ENCODE results near the gene SERPINH1. TPM values are rescaled to one million over a fixed set of nuclear protein-coding genes. Genes with fewer than 3 reads are reported as not detected.

Gene SERPINH1
- total RNA-seq, 1 donor from 2014 or later = 4.5 TPM

GRCh38 chr11:75574698-75575602 is 12.9 kb downstream of the SERPINH1 start:
- CTCF ChIA-PET = interaction anchor here (1.2 kb wide), 1 partner anchor 12 kb away, joined by 4 read pairs; the partner anchor contains the start of gene SERPINH1
- peaks cover 2% of the 10 kb centered on the region for H3K36me3 Mint-ChIP-seq (ENCODE audit: low read depth)

GRCh38 chr11:75576017-75576416 is 14.0 kb downstream of the SERPINH1 start:
- Mint-ChIP-seq H3K27me3 (no peaks in the 10 kb centered on the region), H3K27ac (peak overlapping the region; percentile 60), H3K4me1 (peaks cover 21% of the 10 kb centered on the region), H3K36me3 (ENCODE audit: low read depth) (no peaks in the 10 kb centered on the region), H3K4me3 (no peak overlapping the region), H3K9me3 (peaks cover 2% of the 10 kb centered on the region)
- POLR2A ChIA-PET = interaction anchor here (0.6 to 1.9 kb wide), 7 partner anchors 8 to 652 kb away, joined by 3 to 6 read pairs (median 3); partner anchors contain the start of gene SERPINH1
- intact Hi-C loops (cut with micrococcal nuclease) = loop anchor here (1.0 kb wide), 1 partner anchor 14 kb away; the partner anchor contains the start of gene SERPINH1
- ATAC-seq (ENCODE audit: low read depth) (no peak), DNase-seq (no peak)
- TF ChIP-seq CTCF (IDR thresholded peaks at IDR 0.05) = no peak
- CTCF ChIA-PET = interaction anchor here (1.2 kb wide), 1 partner anchor 13 kb away, joined by 4 read pairs; the partner anchor contains the start of gene SERPINH1

More at GRCh38 chr11:75574698-75575602, 12.9 kb downstream of the SERPINH1 start:
- POLR2A ChIA-PET = interaction anchor here (0.6 to 1.9 kb wide), 4 partner anchors 9 to 653 kb away, joined by 3 to 6 read pairs (median 4); partner anchors contain the start of gene SERPINH1
- DNase-seq (no peak), ATAC-seq (ENCODE audit: low read depth) (no peak)
- peaks cover 21% of the 10 kb centered on the region for H3K4me1 Mint-ChIP-seq
- TF ChIP-seq CTCF (IDR thresholded peaks at IDR 0.05) = no peak
- no peaks in the 10 kb centered on the region for H3K27me3 Mint-ChIP-seq
- H3K27ac Mint-ChIP-seq = no peak overlapping the region
- H3K4me3 Mint-ChIP-seq = no peak overlapping the region
- H3K9me3 Mint-ChIP-seq = peaks cover 2% of the 10 kb centered on the region
- intact Hi-C loops (cut with micrococcal nuclease) = no loop called here

GRCh38 chr11:75576499-75576918 is 14.5 kb downstream of the SERPINH1 start:
- DNase-seq (peak; percentile 60), ATAC-seq (ENCODE audit: low read depth) (peak; percentile 94)
- Mint-ChIP-seq H3K4me1 (peaks cover 21% of the 10 kb centered on the region), H3K27ac (peak overlapping the region; percentile 60), H3K9me3 (peaks cover 2% of the 10 kb centered on the region), H3K27me3 (no peaks in the 10 kb centered on the region), H3K36me3 (ENCODE audit: low read depth) (no peaks in the 10 kb centered on the region), H3K4me3 (peak overlapping the region; percentile 3)
- ChIA-PET POLR2A (interaction anchor here (0.6 to 1.1 kb wide), 4 partner anchors 10 to 301 kb away, joined by 3 read pairs; partner anchors contain the start of gene SERPINH1), CTCF (no interaction called here)
- intact Hi-C loops (cut with micrococcal nuclease) = loop anchor here (1.0 kb wide), 1 partner anchor 14 kb away; the partner anchor contains the start of gene SERPINH1
- no peak for TF ChIP-seq CTCF (IDR thresholded peaks at IDR 0.05)

GRCh38 chr11:75577207-75577606 is 15.2 kb downstream of the SERPINH1 start:
- no peak for TF ChIP-seq CTCF (IDR thresholded peaks at IDR 0.05)
- Mint-ChIP-seq H3K9me3 (peaks cover 2% of the 10 kb centered on the region), H3K4me3 (no peak overlapping the region), H3K36me3 (ENCODE audit: low read depth) (no peaks in the 10 kb centered on the region), H3K27me3 (no peaks in the 10 kb centered on the region), H3K4me1 (peaks cover 23% of the 10 kb centered on the region), H3K27ac (no peak overlapping the region)
- intact Hi-C loops (cut with micrococcal nuclease) = no loop called here
- POLR2A ChIA-PET = interaction anchor here (0.7 kb wide), 1 partner anchor 13 kb away, joined by 3 read pairs; no protein-coding TSS in a partner anchor
- DNase-seq (no peak), ATAC-seq (ENCODE audit: low read depth) (no peak)
- CTCF ChIA-PET = no interaction called here

- CTCF ChIA-PET = no interaction called here
- intact Hi-C loops (cut with micrococcal nuclease) = no loop called here
- no peak overlapping the region for H3K4me3 Mint-ChIP-seq
- H3K4me1 Mint-ChIP-seq = peaks cover 33% of the 10 kb centered on the region
- H3K36me3 Mint-ChIP-seq (ENCODE audit: low read depth) = no peaks in the 10 kb centered on the region
- DNase-seq (no peak), ATAC-seq (ENCODE audit: low read depth) (no peak)
- peaks cover 2% of the 10 kb centered on the region for H3K9me3 Mint-ChIP-seq
- H3K27me3 Mint-ChIP-seq = no peaks in the 10 kb centered on the region
- POLR2A ChIA-PET = no interaction called here
- TF ChIP-seq CTCF (IDR thresholded peaks at IDR 0.05) = no peak
- H3K27ac Mint-ChIP-seq = no peak overlapping the region
Measured at GRCh38 chr11:75578977-75579376, 16.9 kb downstream of the SERPINH1 start.

Data from activated B cell treated with CpG ODN at 0.5 μM for 24 hours (primary cell).